Chondrocyte (in vitro differentiated cells): ENCODE data around the gene FSD1L. TPM values are rescaled to one million over a fixed set of nuclear protein-coding genes. Genes with fewer than 3 reads are reported as not detected.
A peak's percentile ranks its signal among the peaks of the same experiment; 100 is the strongest.

Experiments used
- DNase-seq: peaks from one replicate; pipeline ENCODE4 v3.0.0; 2021; ENCODE audit warnings: mixed read lengths, low spot score
- H3K27ac Mint-ChIP-seq: one replicate; pipeline ENCODE4 v1.8.0; 2021; ENCODE audit warnings: mild to moderate bottlenecking, moderate library complexity, mixed read lengths; ENCODE audit not compliant: unreplicated experiment
- H3K27me3 Mint-ChIP-seq: 2 replicates; pipeline ENCODE4 v1.8.0; 2021; ENCODE audit warnings: low read depth, mixed read lengths
- H3K36me3 Mint-ChIP-seq: 2 replicates; pipeline ENCODE4 v1.8.0; 2021; ENCODE audit warnings: low read depth, mixed read lengths
- H3K4me1 Mint-ChIP-seq: 2 replicates; pipeline ENCODE4 v1.8.0; 2021; ENCODE audit warnings: low read depth, mild to moderate bottlenecking, mixed read lengths
- H3K4me3 Mint-ChIP-seq: one replicate; pipeline ENCODE4 v1.8.0; 2021; ENCODE audit warnings: mild to moderate bottlenecking, moderate library complexity, mixed read lengths; ENCODE audit not compliant: unreplicated experiment
- H3K9me3 Mint-ChIP-seq: 2 replicates; pipeline ENCODE4 v1.8.0; 2021; ENCODE audit warnings: low read depth, mixed read lengths
- CTCF ChIP-seq: fragments of 200-600 bp; sonication (generic); IDR thresholded peaks from 2 replicates; pipeline ENCODE4 v1.5.0; 2021; ENCODE audit warnings: antibody characterized with exemption, mild to moderate bottlenecking, moderate library complexity
- total RNA-seq: library from RNA; stranded (reverse); gene quantifications from 3 replicates; pipeline ENCODE4 v1.2.1, GENCODE V29; 2021

Gene FSD1L
- total RNA-seq, 1 donor from 2014 or later = 5.6 TPM

DNA sequence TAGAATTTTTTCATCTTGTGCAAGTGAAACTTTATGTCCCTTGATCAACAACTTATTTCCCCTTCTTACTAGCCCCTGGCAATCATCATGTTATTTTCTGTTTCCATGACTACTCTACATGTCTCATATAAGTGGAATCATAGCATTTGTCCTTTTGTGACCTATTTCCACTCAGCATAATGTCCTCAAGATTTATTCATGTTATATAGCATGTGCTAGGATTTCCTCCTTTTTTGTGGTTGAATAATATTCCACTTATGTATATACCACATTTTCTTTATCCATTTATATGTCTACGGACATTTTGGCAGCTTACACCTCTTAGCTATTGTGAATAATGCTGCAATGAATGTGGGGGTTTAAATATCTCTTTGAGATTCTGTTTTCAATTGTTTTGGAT is 21.0 kb downstream of the FSD1L start:
- no peak for DNase-seq
- H3K9me3 Mint-ChIP-seq = peaks cover 10% of the 10 kb centered on the region
- no peaks in the 10 kb centered on the region for H3K27me3 Mint-ChIP-seq
- no peak overlapping the region for H3K4me3 Mint-ChIP-seq
- no peak overlapping the region for H3K27ac Mint-ChIP-seq
- no peak for TF ChIP-seq CTCF
- H3K36me3 Mint-ChIP-seq = peaks cover 42% of the 10 kb centered on the region
- H3K4me1 Mint-ChIP-seq = peaks cover 3% of the 10 kb centered on the region

DNA sequence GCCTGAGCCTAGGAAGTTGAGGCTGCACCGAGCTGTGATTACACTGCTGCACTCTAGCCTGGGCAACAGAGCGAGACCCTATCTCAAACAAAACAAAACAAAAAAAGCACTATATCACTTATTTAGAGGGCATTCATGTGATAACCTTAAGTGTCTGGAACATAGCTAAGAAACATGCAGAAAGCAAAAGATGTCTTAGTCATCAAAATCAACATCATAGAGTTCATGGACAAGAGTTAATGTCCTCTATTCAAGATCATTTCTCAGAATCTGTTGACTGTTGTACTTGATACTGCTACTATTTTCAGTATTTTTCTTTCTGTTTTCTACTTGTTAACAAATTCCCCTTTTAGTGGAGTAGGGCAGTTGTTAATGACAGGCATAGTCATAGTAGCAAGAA is 25.4 kb downstream of the FSD1L start:
- Mint-ChIP-seq H3K36me3 (peaks cover 22% of the 10 kb centered on the region), H3K4me3 (no peak overlapping the region), H3K27ac (no peak overlapping the region), H3K27me3 (no peaks in the 10 kb centered on the region), H3K4me1 (no peaks in the 10 kb centered on the region), H3K9me3 (peaks cover 4% of the 10 kb centered on the region)
- DNase-seq = no peak
- no peak for TF ChIP-seq CTCF

DNA sequence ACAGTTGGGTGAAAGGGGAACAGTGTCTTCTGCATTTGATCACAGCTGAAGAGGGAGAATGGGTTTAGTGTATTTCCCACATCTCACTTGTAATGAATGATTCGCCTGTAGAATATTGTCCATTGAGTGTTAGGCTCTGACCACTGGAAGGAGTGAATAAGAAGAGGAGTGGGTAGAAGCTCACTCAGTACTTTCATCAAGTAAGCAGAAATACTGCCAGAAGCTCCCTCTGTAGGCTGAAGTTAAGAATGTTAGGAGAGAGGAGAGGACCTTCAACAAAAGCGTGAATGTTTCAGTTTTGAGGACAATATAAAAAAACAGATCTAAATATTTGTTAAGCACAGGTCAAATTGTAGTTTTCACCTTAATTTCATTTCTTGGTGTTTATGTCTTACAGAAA is 27.5 kb downstream of the FSD1L start:
- H3K4me1 Mint-ChIP-seq = no peaks in the 10 kb centered on the region
- peaks cover 7% of the 10 kb centered on the region for H3K36me3 Mint-ChIP-seq
- H3K4me3 Mint-ChIP-seq = no peak overlapping the region
- H3K9me3 Mint-ChIP-seq = no peaks in the 10 kb centered on the region
- H3K27me3 Mint-ChIP-seq = no peaks in the 10 kb centered on the region
- peak; percentile 74 for TF ChIP-seq CTCF
- no peak overlapping the region for H3K27ac Mint-ChIP-seq
- DNase-seq = no peak

- Mint-ChIP-seq H3K4me1 (no peaks in the 10 kb centered on the region), H3K27ac (no peak overlapping the region), H3K36me3 (peaks cover 3% of the 10 kb centered on the region), H3K4me3 (no peak overlapping the region), H3K9me3 (no peaks in the 10 kb centered on the region), H3K27me3 (no peaks in the 10 kb centered on the region)
- TF ChIP-seq CTCF = no peak
- DNase-seq = no peak
Measured at GRCh38 chr9:105479846-105480245, 32.0 kb downstream of the FSD1L start.

DNA sequence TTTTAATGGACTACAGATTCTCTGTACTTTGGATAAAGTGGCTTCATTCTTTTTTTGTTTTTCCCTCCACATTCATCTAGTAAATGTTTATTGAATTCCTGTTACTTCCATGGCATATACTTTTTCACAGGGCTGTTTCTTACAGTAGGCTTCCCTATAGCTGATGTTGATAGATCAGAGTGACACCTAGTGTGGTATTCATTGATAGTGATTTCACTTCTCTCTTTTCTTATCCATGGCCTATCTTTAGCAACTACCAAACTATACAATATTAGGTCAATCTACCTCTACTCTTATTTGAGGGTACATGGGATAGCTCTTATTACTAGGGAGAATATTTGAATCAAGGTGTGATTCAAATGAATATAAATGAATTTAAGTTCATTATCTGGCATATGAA is 35.8 kb downstream of the FSD1L start:
- DNase-seq = no peak
- no peaks in the 10 kb centered on the region for H3K9me3 Mint-ChIP-seq
- no peak overlapping the region for H3K4me3 Mint-ChIP-seq
- H3K27ac Mint-ChIP-seq = no peak overlapping the region
- no peaks in the 10 kb centered on the region for H3K27me3 Mint-ChIP-seq
- peaks cover 8% of the 10 kb centered on the region for H3K36me3 Mint-ChIP-seq
- no peaks in the 10 kb centered on the region for H3K4me1 Mint-ChIP-seq
- TF ChIP-seq CTCF = no peak
